Hepatocyte (in vitro differentiated cells): ENCODE measurements around the gene SLC41A3.

Experiments used
- EZH2 ChIP-seq: fragments of 200-600 bp; sonication (generic); IDR thresholded peaks from 2 replicates; pipeline ENCODE4 v1.6.1; 2016; ENCODE audit warnings: antibody characterized with exemption, mild to moderate bottlenecking, borderline replicate concordance
- TF ChIP-seq, protein P1 (sequence below): fragments of 200-600 bp; sonication (generic); IDR thresholded peaks from 2 replicates; pipeline ENCODE4 v1.5.1; 2016; ENCODE audit warnings: antibody characterized with exemption, mild to moderate bottlenecking; ENCODE audit not compliant: poor library complexity

DNA sequence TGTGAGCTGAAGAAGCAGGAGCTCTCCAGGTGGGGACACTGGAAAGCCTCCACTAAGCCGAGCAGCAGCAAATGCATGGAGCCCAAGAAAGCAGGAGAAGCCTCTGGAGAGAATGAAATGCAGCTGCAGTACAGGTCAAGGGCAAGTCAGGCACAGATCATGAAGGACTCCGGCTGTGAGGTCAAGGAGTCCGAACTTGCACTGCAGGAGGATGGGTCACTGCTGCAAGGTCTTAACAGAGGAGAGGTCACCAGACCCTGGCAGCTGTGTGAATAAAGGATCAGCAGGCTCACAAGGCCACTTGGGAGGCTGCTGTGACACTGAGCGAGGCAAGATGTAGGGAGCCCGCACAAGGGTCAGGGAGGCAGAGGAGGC, 24.7 kb upstream of the SLC41A3 start:
- TF ChIP-seq, protein P1, sequence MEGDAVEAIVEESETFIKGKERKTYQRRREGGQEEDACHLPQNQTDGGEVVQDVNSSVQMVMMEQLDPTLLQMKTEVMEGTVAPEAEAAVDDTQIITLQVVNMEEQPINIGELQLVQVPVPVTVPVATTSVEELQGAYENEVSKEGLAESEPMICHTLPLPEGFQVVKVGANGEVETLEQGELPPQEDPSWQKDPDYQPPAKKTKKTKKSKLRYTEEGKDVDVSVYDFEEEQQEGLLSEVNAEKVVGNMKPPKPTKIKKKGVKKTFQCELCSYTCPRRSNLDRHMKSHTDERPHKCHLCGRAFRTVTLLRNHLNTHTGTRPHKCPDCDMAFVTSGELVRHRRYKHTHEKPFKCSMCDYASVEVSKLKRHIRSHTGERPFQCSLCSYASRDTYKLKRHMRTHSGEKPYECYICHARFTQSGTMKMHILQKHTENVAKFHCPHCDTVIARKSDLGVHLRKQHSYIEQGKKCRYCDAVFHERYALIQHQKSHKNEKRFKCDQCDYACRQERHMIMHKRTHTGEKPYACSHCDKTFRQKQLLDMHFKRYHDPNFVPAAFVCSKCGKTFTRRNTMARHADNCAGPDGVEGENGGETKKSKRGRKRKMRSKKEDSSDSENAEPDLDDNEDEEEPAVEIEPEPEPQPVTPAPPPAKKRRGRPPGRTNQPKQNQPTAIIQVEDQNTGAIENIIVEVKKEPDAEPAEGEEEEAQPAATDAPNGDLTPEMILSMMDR, result no peak
- no peak for TF ChIP-seq EZH2
